Measurements from ENCODE around the gene DIABLO. TPM values are rescaled to one million over a fixed set of nuclear protein-coding genes. Genes with fewer than 3 reads are reported as not detected.

DIABLO gene
- total and polyA plus RNA-seq, 7 donors = 43.4 to 61.3 (median 55.5) TPM

GRCh38 chr12:122199484-122200355, 26.1 kb downstream of the DIABLO start:
- H3K4me1 ChIP-seq = peaks cover 0 to 20% (median 19%) of the 10 kb centered on the region in 4 donors
- H3K27me3 ChIP-seq = peaks cover 15 to 54% (median 48%) of the 10 kb centered on the region in 3 donors
- no peaks in the 10 kb centered on the region for H3K9me3 ChIP-seq
- TF ChIP-seq CTCF (IDR thresholded peaks at IDR 0.05) (no peak), POLR2A (IDR thresholded peaks at IDR 0.05) (no peak), POLR2AphosphoS5 (IDR thresholded peaks at IDR 0.05) (no peak), EP300 (IDR thresholded peaks at IDR 0.05) (no peak)
- H3K27ac ChIP-seq = no peak overlapping the region
- WGBS, 2 donors = 89 to 92% methylated on average over 29 of the region's 29 CpGs
- no peak for DNase-seq
- no peaks in the 10 kb centered on the region for H3K36me3 ChIP-seq
- intact Hi-C loops (cut with DNase I) = no loop called here
- H3K4me3 ChIP-seq = no peak overlapping the region

GRCh38 chr12:122197612-122197966, 28.3 kb downstream of the DIABLO start:
- Histone ChIP-seq H3K4me3 (no peak overlapping the region), H3K4me1 (no peaks in the 10 kb centered on the region), H3K27ac (no peak overlapping the region), H3K27me3 (peaks cover 3 to 32% (median 27%) of the 10 kb centered on the region in 3 donors), H3K36me3 (no peaks in the 10 kb centered on the region), H3K9me3 (no peaks in the 10 kb centered on the region)
- 63 to 86% methylated on average over 1 of the region's 1 CpG for WGBS, 2 donors
- intact Hi-C loops (cut with DNase I) = no loop called here
- TF ChIP-seq POLR2AphosphoS5 (IDR thresholded peaks at IDR 0.05) = no peak
- no peak for DNase-seq

GRCh38 chr12:122195405-122195804, 30.4 kb downstream of the DIABLO start:
- TF ChIP-seq CTCF (IDR thresholded peaks at IDR 0.05) (no peak), POLR2AphosphoS5 (IDR thresholded peaks at IDR 0.05) (no peak), POLR2A (IDR thresholded peaks at IDR 0.05) (no peak), EP300 (IDR thresholded peaks at IDR 0.05) (no peak)
- no peak for DNase-seq
- intact Hi-C loops (cut with DNase I) = no loop called here

GRCh38 chr12:122194804-122195203, 31.0 kb downstream of the DIABLO start:
- Histone ChIP-seq H3K9me3 (no peaks in the 10 kb centered on the region), H3K27ac (no peak overlapping the region), H3K36me3 (no peaks in the 10 kb centered on the region), H3K4me1 (no peaks in the 10 kb centered on the region), H3K27me3 (peaks cover 0 to 4% (median 3%) of the 10 kb centered on the region in 3 donors), H3K4me3 (no peak overlapping the region)
- intact Hi-C loops (cut with DNase I) = no loop called here
- WGBS, 2 donors = 63 to 79% methylated on average over 1 of the region's 1 CpG
- no peak for DNase-seq
- TF ChIP-seq EP300 (IDR thresholded peaks at IDR 0.05) (no peak), CTCF (IDR thresholded peaks at IDR 0.05) (no peak), POLR2AphosphoS5 (IDR thresholded peaks at IDR 0.05) (no peak)

More at GRCh38 chr12:122195405-122195804, 30.4 kb downstream of the DIABLO start:
- H3K4me3 ChIP-seq = no peak overlapping the region
- 94 to 96% methylated on average over 4 of the region's 4 CpGs for WGBS, 2 donors
- H3K36me3 ChIP-seq = no peaks in the 10 kb centered on the region
- H3K27ac ChIP-seq = no peak overlapping the region
- H3K27me3 ChIP-seq = peaks cover 0 to 10% (median 9%) of the 10 kb centered on the region in 3 donors
- no peaks in the 10 kb centered on the region for H3K4me1 ChIP-seq
- no peaks in the 10 kb centered on the region for H3K9me3 ChIP-seq

- no peaks in the 10 kb centered on the region for H3K27me3 ChIP-seq
- H3K27ac ChIP-seq = no peak overlapping the region
- DNase-seq = no peak
- TF ChIP-seq POLR2A (IDR thresholded peaks at IDR 0.05) = no peak
- TF ChIP-seq CTCF (IDR thresholded peaks at IDR 0.05) = no peak
- TF ChIP-seq POLR2AphosphoS5 (IDR thresholded peaks at IDR 0.05) = no peak
- TF ChIP-seq EP300 (IDR thresholded peaks at IDR 0.05) = no peak
- H3K4me1 ChIP-seq = no peaks in the 10 kb centered on the region
- no peak overlapping the region for H3K4me3 ChIP-seq
- WGBS, 2 donors = 86 to 89% methylated on average over 11 of the region's 11 CpGs
- H3K36me3 ChIP-seq = no peaks in the 10 kb centered on the region
- intact Hi-C loops (cut with DNase I) = no loop called here
- no peaks in the 10 kb centered on the region for H3K9me3 ChIP-seq
These were observed 33.4 kb downstream of the DIABLO start for GRCh38 chr12:122192441-122192840.
